Neural progenitor cell (in vitro differentiated cells): ENCODE measurements around the gene HSD17B13.

Experiments used
- EZH2 ChIP-seq: fragments of 200-600 bp; sonication (generic); IDR thresholded peaks from 2 replicates; pipeline ENCODE4 v1.6.1; 2017; ENCODE audit warnings: antibody characterized with exemption, mild to moderate bottlenecking, moderate library complexity
- EZH2phosphoT487 ChIP-seq: fragments of 200-600 bp; sonication (generic); IDR thresholded peaks from 2 replicates; pipeline ENCODE4 v1.6.1; 2017; ENCODE audit warnings: antibody characterized with exemption
- TF ChIP-seq, protein P1 (sequence below): fragments of 200-600 bp; sonication (generic); IDR thresholded peaks from 2 replicates; pipeline ENCODE4 v1.5.1; 2017; ENCODE audit warnings: antibody characterized with exemption, mild to moderate bottlenecking

DNA sequence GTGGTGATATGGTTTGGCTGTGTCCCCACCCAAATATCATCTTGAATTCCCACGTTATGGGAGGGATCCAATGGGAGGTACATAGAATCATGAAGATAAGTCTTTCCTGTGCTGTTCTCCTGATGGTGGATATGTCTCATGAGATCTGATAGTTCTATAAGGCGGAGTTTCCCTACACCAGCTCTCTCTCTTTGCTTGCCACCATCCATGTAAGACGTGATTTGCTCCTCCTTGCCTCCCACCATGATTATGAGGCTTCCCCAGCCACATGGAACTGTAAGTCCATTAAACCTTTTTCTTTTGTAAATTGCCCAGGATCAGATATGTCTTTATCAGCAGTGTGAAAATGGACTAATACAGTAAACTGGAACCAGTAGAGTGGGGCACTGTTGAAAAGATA, 39.5 kb downstream of the HSD17B13 start:
- TF ChIP-seq, protein P1, sequence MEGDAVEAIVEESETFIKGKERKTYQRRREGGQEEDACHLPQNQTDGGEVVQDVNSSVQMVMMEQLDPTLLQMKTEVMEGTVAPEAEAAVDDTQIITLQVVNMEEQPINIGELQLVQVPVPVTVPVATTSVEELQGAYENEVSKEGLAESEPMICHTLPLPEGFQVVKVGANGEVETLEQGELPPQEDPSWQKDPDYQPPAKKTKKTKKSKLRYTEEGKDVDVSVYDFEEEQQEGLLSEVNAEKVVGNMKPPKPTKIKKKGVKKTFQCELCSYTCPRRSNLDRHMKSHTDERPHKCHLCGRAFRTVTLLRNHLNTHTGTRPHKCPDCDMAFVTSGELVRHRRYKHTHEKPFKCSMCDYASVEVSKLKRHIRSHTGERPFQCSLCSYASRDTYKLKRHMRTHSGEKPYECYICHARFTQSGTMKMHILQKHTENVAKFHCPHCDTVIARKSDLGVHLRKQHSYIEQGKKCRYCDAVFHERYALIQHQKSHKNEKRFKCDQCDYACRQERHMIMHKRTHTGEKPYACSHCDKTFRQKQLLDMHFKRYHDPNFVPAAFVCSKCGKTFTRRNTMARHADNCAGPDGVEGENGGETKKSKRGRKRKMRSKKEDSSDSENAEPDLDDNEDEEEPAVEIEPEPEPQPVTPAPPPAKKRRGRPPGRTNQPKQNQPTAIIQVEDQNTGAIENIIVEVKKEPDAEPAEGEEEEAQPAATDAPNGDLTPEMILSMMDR: no peak
- TF ChIP-seq EZH2phosphoT487 (no peak), EZH2 (no peak)
